GM23338 (cell line): ENCODE data around the gene ADAMTS19. TPM values are rescaled to one million over a fixed set of nuclear protein-coding genes. Genes with fewer than 3 reads are reported as not detected.

Source experiments
- ATAC-seq: fragments of 200-7000 bp; cut with Tn5 transposase; 3 replicates; pipeline ENCODE4 v1.9.1; 2020
- DNase-seq: peaks from one replicate; pipeline ENCODE4 v3.0.0-alpha.2; 2015; ENCODE audit warnings: low spot score
- H2AFZ ChIP-seq: fragments of 200-600 bp; sonication (generic); 2 replicates; pipeline ENCODE4 v1.8.0; 2016; ENCODE audit warnings: antibody characterized with exemption, mild to moderate bottlenecking, moderate library complexity
- H3F3A ChIP-seq: fragments of 200-600 bp; sonication (generic); replicated peaks from 2 replicates; pipeline ENCODE4 v1.8.0; 2017; ENCODE audit warnings: antibody characterized with exemption, mixed run types, low read depth
- H3K27ac ChIP-seq: fragments of 200-600 bp; sonication (generic); 2 replicates; pipeline ENCODE4 v1.6.1; 2016; ENCODE audit warnings: low read depth
- H3K27me3 ChIP-seq: fragments of 200-600 bp; sonication (generic); 2 replicates; pipeline ENCODE4 v1.8.0; 2016; ENCODE audit warnings: mild to moderate bottlenecking, mixed run types, moderate library complexity; ENCODE audit not compliant: insufficient read depth
- H3K36me3 ChIP-seq: fragments of 200-600 bp; sonication (generic); 2 replicates; pipeline ENCODE4 v1.8.0; 2016; ENCODE audit warnings: mild to moderate bottlenecking; ENCODE audit not compliant: insufficient read depth
- H3K4me1 ChIP-seq: fragments of 200-600 bp; sonication (generic); 2 replicates; pipeline ENCODE4 v1.8.0; 2016; ENCODE audit warnings: mild to moderate bottlenecking, moderate library complexity; ENCODE audit not compliant: insufficient read depth
- H3K4me2 ChIP-seq: fragments of 200-600 bp; sonication (generic); 2 replicates; pipeline ENCODE4 v1.7.1; 2017; ENCODE audit warnings: mixed run types
- H3K4me3 ChIP-seq: fragments of 200-600 bp; sonication (generic); 2 replicates; pipeline ENCODE4 v1.6.1; 2016; ENCODE audit warnings: mixed run types
- H3K79me2 ChIP-seq: fragments of 200-600 bp; sonication (generic); replicated peaks from 2 replicates; pipeline ENCODE4 v1.8.0; 2017; ENCODE audit warnings: mild to moderate bottlenecking; ENCODE audit not compliant: insufficient read depth
- H3K9me2 ChIP-seq: fragments of 200-600 bp; sonication (generic); 2 replicates; pipeline ENCODE4 v1.8.0; 2017; ENCODE audit not compliant: insufficient read depth
- H4K20me1 ChIP-seq: fragments of 200-600 bp; sonication (generic); replicated peaks from 2 replicates; pipeline ENCODE4 v1.8.0; 2017; ENCODE audit warnings: mild to moderate bottlenecking; ENCODE audit not compliant: insufficient read depth
- H3K27ac Mint-ChIP-seq: 2 replicates; pipeline ENCODE4 v1.8.0; 2020; ENCODE audit warnings: inconsistent platforms, mild to moderate bottlenecking, moderate library complexity, mixed read lengths
- H3K27me3 Mint-ChIP-seq: 3 replicates; pipeline ENCODE4 v1.8.0; 2022; ENCODE audit warnings: low read depth, mild to moderate bottlenecking, moderate library complexity, mixed read lengths, inconsistent platforms; ENCODE audit not compliant: insufficient read depth, poor library complexity
- H3K36me3 Mint-ChIP-seq: 3 replicates; pipeline ENCODE4 v1.8.0; 2021; ENCODE audit warnings: low read depth, mild to moderate bottlenecking, inconsistent platforms, moderate library complexity, mixed read lengths
- H3K4me1 Mint-ChIP-seq: 3 replicates; pipeline ENCODE4 v1.8.0; 2020; ENCODE audit warnings: mild to moderate bottlenecking, inconsistent platforms, mixed read lengths
- H3K4me3 Mint-ChIP-seq: 3 replicates; pipeline ENCODE4 v1.8.0; 2021; ENCODE audit warnings: moderate library complexity, mild to moderate bottlenecking, inconsistent platforms, mixed read lengths
- H3K9me3 Mint-ChIP-seq: 3 replicates; pipeline ENCODE4 v1.8.0; 2020; ENCODE audit warnings: moderate library complexity, mild to moderate bottlenecking, inconsistent platforms, mixed read lengths
- CREB1 ChIP-seq: fragments of 250-450 bp; sonication (Bioruptor Pico); IDR thresholded peaks from 2 replicates; pipeline ENCODE4 v1.5.0; 2020; ENCODE audit warnings: low read depth, mild to moderate bottlenecking, moderate library complexity
- CTCF ChIP-seq, 2 experiments: fragments of 200-600 bp in 1 of 2; sonication (generic) in 1 of 2; conservative IDR thresholded peaks; 2 replicates each; pipeline versions ENCODE4 v1.5.1 to v1.6.1; 2016 to 2017; ENCODE audit warnings: antibody characterized with exemption in 2 of 2, low read depth in 2 of 2, mild to moderate bottlenecking in 2 of 2, moderate library complexity in 1 of 2
- ETS1 ChIP-seq: IDR thresholded peaks from 2 replicates; pipeline ENCODE4 v1.6.1; 2016; ENCODE audit warnings: antibody characterized with exemption
- EZH2 ChIP-seq: fragments of 200-600 bp; sonication (generic); IDR thresholded peaks from one replicate; pipeline ENCODE4 v1.8.0; 2017; ENCODE audit warnings: antibody characterized with exemption, mild to moderate bottlenecking, low read depth; ENCODE audit not compliant: unreplicated experiment
- EZH2phosphoT487 ChIP-seq: fragments of 200-600 bp; sonication (generic); IDR thresholded peaks from one replicate; pipeline ENCODE4 v1.8.1; 2018; ENCODE audit warnings: antibody characterized with exemption; ENCODE audit not compliant: unreplicated experiment
- JUNB ChIP-seq: IDR thresholded peaks from one replicate; pipeline ENCODE4 v1.6.1; 2016; ENCODE audit warnings: antibody characterized with exemption; ENCODE audit not compliant: unreplicated experiment
- REST ChIP-seq: IDR thresholded peaks from one replicate; pipeline ENCODE4 v1.6.1; 2018; ENCODE audit warnings: antibody characterized with exemption; ENCODE audit not compliant: unreplicated experiment
- STAT1 ChIP-seq: IDR thresholded peaks from one replicate; pipeline ENCODE4 v1.6.1; 2016; ENCODE audit warnings: antibody characterized with exemption; ENCODE audit not compliant: unreplicated experiment
- ZNF114 ChIP-seq: fragments of 250-450 bp; sonication (Bioruptor Pico); IDR thresholded peaks from 2 replicates; pipeline ENCODE4 v1.5.0; 2020; ENCODE audit warnings: mild to moderate bottlenecking, moderate library complexity
- ZNF462 ChIP-seq: fragments of 250-450 bp; sonication (Bioruptor Pico); IDR thresholded peaks from 2 replicates; pipeline ENCODE4 v1.5.0; 2020; ENCODE audit warnings: mild to moderate bottlenecking, moderate library complexity
- polyA plus RNA-seq: library from polyadenylated mRNA; unstranded; fragments of >200 nt; fragmentation: Nextera tagmentation; extraction: Ambion mirVana; gene quantifications from 2 replicates; pipeline ENCODE4 v1.2.1, GENCODE V29; 2016
- total RNA-seq: library from RNA; depleted of rRNA; stranded (reverse); fragments of >200 nt; shearing (Covaris generic); gene quantifications from 2 replicates; pipeline ENCODE4 v1.2.3, GENCODE V29; 2014

ADAMTS19 gene
- total and polyA plus RNA-seq, 2 experiments from 2014 or later, result 6.0 to 27.4 TPM

GRCh38 chr5:129689045-129689444, 228.9 kb downstream of the ADAMTS19 start (continued):
- TF ChIP-seq CTCF (conservative IDR thresholded peaks at IDR 0.05; ENCODE audit: low read depth in 2 of 2) (no peak), STAT1 (no peak), JUNB (no peak), ZNF462 (CRISPR knock-in tag) (no peak)

- H3K27me3 Mint-ChIP-seq, result no peaks in the 10 kb centered on the region
- Histone ChIP-seq H3K4me1 (no peaks in the 10 kb centered on the region), H2AFZ (no peak overlapping the region), H3K4me3 (no peak overlapping the region), H3K27ac (no peak overlapping the region), H3K4me2 (no peak overlapping the region), H3K79me2 (no peaks in the 10 kb centered on the region), H3F3A (no peaks in the 10 kb centered on the region), H3K9me2 (no peaks in the 10 kb centered on the region), H3K36me3 (peaks cover 4% of the 10 kb centered on the region; the same call in 1 of the 2 replicates), H4K20me1 (no peaks in the 10 kb centered on the region), H3K27me3 (no peaks in the 10 kb centered on the region)
- H3K4me1 Mint-ChIP-seq, result no peaks in the 10 kb centered on the region
- no peak overlapping the region for H3K4me3 Mint-ChIP-seq
- H3K36me3 Mint-ChIP-seq, result peaks cover 13% of the 10 kb centered on the region; the same call in 2 of the 3 replicates
- DNase-seq (no peak), ATAC-seq (no peak)
- H3K27ac Mint-ChIP-seq, result no peak overlapping the region
- no peaks in the 10 kb centered on the region for H3K9me3 Mint-ChIP-seq
- no peak for TF ChIP-seq REST
- no peak for TF ChIP-seq STAT1
- no peak for TF ChIP-seq CREB1 (CRISPR knock-in tag)
- TF ChIP-seq EZH2phosphoT487, result no peak
- no peak for TF ChIP-seq ETS1
- no peak for TF ChIP-seq EZH2
- TF ChIP-seq CTCF (conservative IDR thresholded peaks at IDR 0.05; ENCODE audit: low read depth in 2 of 2), result no peak
- TF ChIP-seq ZNF114 (CRISPR knock-in tag), result no peak
Measured at GRCh38 chr5:129691220-129691619, 231.1 kb downstream of the ADAMTS19 start.
